H1 (cell line): ENCODE data around the gene GGT6. TPM values are rescaled to one million over a fixed set of nuclear protein-coding genes. Genes with fewer than 3 reads are reported as not detected.

Experiments used
- CTCF ChIA-PET: fragments of 300-600 bp; sonication (Branson Sonifier 250); formaldehyde crosslinking; loops from one replicate; lab custom pipeline; 2021; ENCODE audit not compliant: partially characterized antibody; lab: Charles Lee
- POLR2A ChIA-PET: fragments of 300-600 bp; sonication (Branson Sonifier 250); formaldehyde crosslinking; loops from one replicate; lab custom pipeline; 2021; ENCODE audit warnings: inconsistent platforms; ENCODE audit not compliant: partially characterized antibody; lab: Charles Lee
- DNase-seq, 2 experiments: peaks; one replicate each; pipeline versions ENCODE4 v3.0.0 to v3.0.0-alpha.2; 2010 to 2022; ENCODE audit warnings: low spot score in 2 of 2, low read depth in 1 of 2, mixed read lengths in 1 of 2
- FAIRE-seq: peaks from 2 replicates; lab custom pipeline; 2011; peaks lifted over from hg19 to GRCh38; lab: Jason Lieb, UNC
- H2AFZ ChIP-seq: 2 replicates; pipeline ENCODE4 v1.8.1; 2012; ENCODE audit warnings: low read length, inconsistent platforms
- H2AK5ac ChIP-seq: 2 replicates; pipeline ENCODE4 v1.6.1; 2013; ENCODE audit warnings: low read depth, low read length
- H2BK120ac ChIP-seq: replicated peaks from 2 replicates; pipeline ENCODE3; 2013; ENCODE audit warnings: low read depth, low read length, inconsistent platforms
- H2BK12ac ChIP-seq: 2 replicates; pipeline ENCODE4 v1.6.1; 2013; ENCODE audit warnings: low read depth, low read length
- H2BK15ac ChIP-seq: 2 replicates; pipeline ENCODE4 v1.6.1; 2013; ENCODE audit warnings: low read length
- H2BK20ac ChIP-seq: 2 replicates; pipeline ENCODE4 v1.6.1; 2013; ENCODE audit warnings: low read length
- H2BK5ac ChIP-seq: 2 replicates; pipeline ENCODE4 v1.6.1; 2013; ENCODE audit warnings: low read depth, low read length
- H3K14ac ChIP-seq: 2 replicates; pipeline ENCODE4 v1.6.1; 2013; ENCODE audit warnings: inconsistent platforms; ENCODE audit not compliant: insufficient read length
- H3K18ac ChIP-seq: 2 replicates; pipeline ENCODE4 v1.6.1; 2013; ENCODE audit warnings: low read length; ENCODE audit errors: extremely low read depth
- H3K23ac ChIP-seq: 2 replicates; pipeline ENCODE4 v1.6.1; 2013; ENCODE audit warnings: inconsistent platforms; ENCODE audit not compliant: insufficient read length
- H3K23me2 ChIP-seq: 2 replicates; pipeline ENCODE4 v1.6.1; 2013; ENCODE audit warnings: low read depth, low read length
- H3K27ac ChIP-seq: 2 replicates; pipeline ENCODE4 v1.6.1; 2011; ENCODE audit warnings: low read depth, low read length, inconsistent platforms
- H3K27me3 ChIP-seq, 4 experiments: replicated peaks in 1 of 4; 1 replicate in 1 of 4; 2 replicates in 3 of 4; pipeline versions ENCODE4 v1.6.1 to v1.8.1; 2011 to 2013; ENCODE audit warnings: low read length in 3 of 4, mild to moderate bottlenecking in 3 of 4, inconsistent platforms in 2 of 4, mixed read lengths in 2 of 4, moderate library complexity in 1 of 4; ENCODE audit not compliant: control insufficient read depth in 3 of 4, insufficient read depth in 3 of 4; ENCODE audit errors: extremely low read depth in 1 of 4
- H3K36me3 ChIP-seq, 4 experiments: 2 replicates each; pipeline versions ENCODE4 v1.6.1 to v1.8.1; 2011 to 2013; ENCODE audit warnings: mild to moderate bottlenecking in 4 of 4, low read length in 3 of 4, moderate library complexity in 2 of 4, control low read depth in 1 of 4, inconsistent platforms in 1 of 4; ENCODE audit not compliant: insufficient read depth in 4 of 4, control insufficient read depth in 2 of 4
- H3K4ac ChIP-seq: replicated peaks from 2 replicates; pipeline ENCODE3; 2013; ENCODE audit warnings: low read length, low read depth, mixed read lengths, inconsistent platforms; ENCODE audit not compliant: insufficient read length
- H3K4me1 ChIP-seq, 4 experiments: replicated peaks in 1 of 4; 1 replicate in 1 of 4; 2 replicates in 3 of 4; pipeline versions ENCODE4 v1.6.1 to v1.8.1; 2011 to 2013; ENCODE audit warnings: low read length in 3 of 4, inconsistent platforms in 2 of 4, mixed read lengths in 1 of 4; ENCODE audit not compliant: insufficient read depth in 4 of 4, control insufficient read depth in 3 of 4
- H3K4me2 ChIP-seq, 2 experiments: 2 replicates each; pipeline versions ENCODE4 v1.6.1 to v1.8.1; 2011 to 2013; ENCODE audit warnings: low read depth in 2 of 2, low read length in 2 of 2, control low read depth in 1 of 2, inconsistent platforms in 1 of 2, mild to moderate bottlenecking in 1 of 2; ENCODE audit not compliant: insufficient read depth in 1 of 2
- H3K4me3 ChIP-seq, 4 experiments: fragments of 200-600, 300-600 bp in 1 of 4; sonication (generic), shearing (Covaris generic), sonication (Bioruptor Twin) in 1 of 4; 2 replicates each; pipeline versions ENCODE4 v1.5.1 to v1.8.1; 2011 to 2016; ENCODE audit warnings: low read length in 4 of 4, low read depth in 3 of 4, control low read depth in 2 of 4, inconsistent platforms in 2 of 4, mild to moderate bottlenecking in 2 of 4, mixed read lengths in 1 of 4, moderate library complexity in 1 of 4; ENCODE audit not compliant: insufficient read depth in 2 of 4; ENCODE audit errors: extremely low read depth in 1 of 4
- H3K56ac ChIP-seq: replicated peaks from 2 replicates; pipeline ENCODE3; 2013; ENCODE audit warnings: low read depth, mild to moderate bottlenecking, mixed read lengths, low read length, inconsistent platforms; ENCODE audit not compliant: insufficient read length
- H3K79me1 ChIP-seq: 2 replicates; pipeline ENCODE4 v1.6.1; 2013; ENCODE audit warnings: low read depth, low read length, control low read depth
- H3K79me2 ChIP-seq, 2 experiments: 2 replicates each; pipeline versions ENCODE4 v1.6.1 to v1.8.1; 2012 to 2013; ENCODE audit warnings: low read length in 2 of 2, mild to moderate bottlenecking in 2 of 2, inconsistent platforms in 1 of 2; ENCODE audit not compliant: insufficient read depth in 2 of 2, control insufficient read depth in 1 of 2
- H3K9ac ChIP-seq, 4 experiments: replicated peaks in 1 of 4; 1 replicate in 1 of 4; 2 replicates in 3 of 4; pipeline versions ENCODE4 v1.6.1 to v1.8.1; 2011 to 2013; ENCODE audit warnings: low read depth in 3 of 4, low read length in 3 of 4, control low read depth in 2 of 4, mild to moderate bottlenecking in 2 of 4, moderate library complexity in 2 of 4, inconsistent platforms in 1 of 4; ENCODE audit errors: extremely low read depth in 1 of 4
- H3K9me3 ChIP-seq, 2 experiments: 2 replicates each; pipeline versions ENCODE4 v1.6.1 to v1.8.1; 2012 to 2013; ENCODE audit warnings: mild to moderate bottlenecking in 2 of 2, moderate library complexity in 2 of 2, control low read depth in 1 of 2, inconsistent platforms in 1 of 2, low read depth in 1 of 2, low read length in 1 of 2, mixed read lengths in 1 of 2; ENCODE audit not compliant: insufficient read depth in 2 of 2
- H4K20me1 ChIP-seq, 2 experiments: replicated peaks in 1 of 2; 2 replicates each; pipeline versions ENCODE3 to v1.8.1; 2011 to 2013; ENCODE audit warnings: inconsistent platforms in 2 of 2, low read length in 2 of 2, mild to moderate bottlenecking in 1 of 2; ENCODE audit not compliant: insufficient read depth in 2 of 2, control insufficient read depth in 1 of 2
- H4K5ac ChIP-seq: 2 replicates; pipeline ENCODE4 v1.6.1; 2013; ENCODE audit warnings: low read length, low read depth, mixed read lengths, inconsistent platforms; ENCODE audit not compliant: insufficient read length
- H4K8ac ChIP-seq: 2 replicates; pipeline ENCODE4 v1.8.0; 2013; ENCODE audit warnings: mild to moderate bottlenecking, moderate library complexity, low read length, inconsistent platforms; ENCODE audit not compliant: insufficient read depth; ENCODE audit errors: extremely low read depth
- H4K91ac ChIP-seq: replicated peaks from 2 replicates; pipeline ENCODE3; 2013; ENCODE audit warnings: low read length, mixed read lengths, inconsistent platforms; ENCODE audit not compliant: insufficient read length
- CTCF ChIP-seq, 3 experiments: IDR thresholded peaks; 1 replicate in 2 of 3; 2 replicates in 1 of 3; pipeline versions ENCODE4 v1.5.1 to v1.6.1; 2011; ENCODE audit warnings: low read length in 3 of 3, mild to moderate bottlenecking in 3 of 3, inconsistent platforms in 2 of 3, low read depth in 1 of 3, moderate library complexity in 1 of 3; ENCODE audit not compliant: insufficient read depth in 1 of 3; ENCODE audit errors: control extremely low read depth in 1 of 3
- RAD21 ChIP-seq, 2 experiments: IDR thresholded peaks in 1 of 2; conservative IDR thresholded peaks in 1 of 2; 2 replicates each; pipeline ENCODE4 v1.6.1; 2011; ENCODE audit warnings: low read depth in 2 of 2, low read length in 2 of 2, improper control_type of control experiment in 1 of 2, inconsistent platforms in 1 of 2, mild to moderate bottlenecking in 1 of 2, moderate library complexity in 1 of 2
- SRF ChIP-seq: IDR thresholded peaks from 2 replicates; pipeline ENCODE4 v1.6.1; 2011; ENCODE audit warnings: mild to moderate bottlenecking, low read depth, low read length, moderate library complexity
- TBP ChIP-seq: IDR thresholded peaks from 2 replicates; pipeline ENCODE4 v1.6.1; 2011; ENCODE audit warnings: low read depth, low read length, improper control_type of control experiment
- WGBS, 2 experiments: shearing (Covaris generic) in 1 of 2; methylation state at CpG; one replicate each; pipeline versions ENCODE4 v1.1.6 to v1.1.7; 2013 to 2015; ENCODE audit warnings: low lambda C conversion rate in 2 of 2, mixed read lengths in 2 of 2, inconsistent platforms in 1 of 2, low coverage in 1 of 2, missing lambda C conversion rate in 1 of 2; ENCODE audit not compliant: insufficient replicate concordance in 2 of 2, insufficient coverage in 1 of 2, insufficient read length in 1 of 2; ENCODE audit errors: extremely low coverage in 1 of 2, missing lambda C conversion rate in 1 of 2; 5-methylcytosine and 5-hydroxymethylcytosine counted together
- polyA plus RNA-seq, 7 experiments: library from polyadenylated mRNA; depleted of rRNA in 3 of 7; stranded (reverse) in 5 of 7; unstranded in 2 of 7; fragments of >200 nt in 5 of 7; fragments of 200-250 nt in 2 of 7; gene quantifications; 1 replicate in 5 of 7; 2 replicates in 1 of 7; 4 replicates in 1 of 7; pipeline versions ENCODE4 v1.2.1 to v1.2.3, GENCODE V29; 2011 to 2013; ENCODE audit warnings: missing spikeins in 2 of 7, mixed read lengths in 2 of 7
- total RNA-seq: library from RNA; stranded (reverse); fragmentation: NEBNext Ultra II Directional; extraction: Animal tissue kit (Norgen Biotek cat#: 25700); gene quantifications from 2 replicates; pipeline ENCODE4 v1.2.1, GENCODE V29; 2021

Gene GGT6
- total and polyA plus RNA-seq, 2 of the 8 experiments (the other 6 are each of a cell fraction or from before 2014, with no cell fraction given) = 0.18 TPM; not detected in 1

- H2BK120ac ChIP-seq = no peak overlapping the region
- H3K36me3 ChIP-seq = peaks cover 48 to 73% (median 61%) of the 10 kb centered on the region in 4 experiments
- H3K56ac ChIP-seq = no peak overlapping the region
- no peak overlapping the region for H2AFZ ChIP-seq
- FAIRE-seq (no peak), DNase-seq (no peak)
- H3K4ac ChIP-seq = no peak overlapping the region
- ChIA-PET CTCF (interaction anchor here (0.6 to 3.2 kb wide), 12 partner anchors 10 to 130 kb away, joined by 3 to 15 read pairs (median 3); no protein-coding TSS in a partner anchor), POLR2A (interaction anchor here (0.7 to 32.8 kb wide), 3 partner anchors 9 to 59 kb away, joined by 3 to 546 read pairs (median 4); partner anchors contain the start of gene GGT6)
- H3K4me3 ChIP-seq = no peak overlapping the region
- WGBS, 2 experiments = 90% methylated on average over 8 of the region's 8 CpGs; no CpG with 5 or more reads in 1 of the 2 experiments
- H3K18ac ChIP-seq = no peak overlapping the region
- no peak overlapping the region for H4K5ac ChIP-seq
- H3K14ac ChIP-seq = no peak overlapping the region
- H4K20me1 ChIP-seq = peaks cover 9 to 16% of the 10 kb centered on the region in 2 experiments
- no peak overlapping the region for H4K8ac ChIP-seq
- no peak overlapping the region for H3K27ac ChIP-seq
- H2BK5ac ChIP-seq = no peak overlapping the region
- H2BK20ac ChIP-seq = no peak overlapping the region
- H3K27me3 ChIP-seq = no peaks in the 10 kb centered on the region
- H3K23me2 ChIP-seq = peaks cover 14% of the 10 kb centered on the region; the same call in 1 of the 2 replicates
- H3K79me1 ChIP-seq = peaks cover 13% of the 10 kb centered on the region
- no peak overlapping the region for H3K23ac ChIP-seq
- no peak overlapping the region for H3K4me2 ChIP-seq
- H3K79me2 ChIP-seq = peaks cover 0 to 21% of the 10 kb centered on the region in 2 experiments; a peak in 3 of 4 replicates
- H3K9me3 ChIP-seq = no peaks in the 10 kb centered on the region
- H2BK12ac ChIP-seq = no peak overlapping the region
- TF ChIP-seq SRF = peak; percentile 83
- TF ChIP-seq TBP = no peak
- peak in 1 of 2 experiments; percentile 24; a peak in 2 of 4 replicates for TF ChIP-seq RAD21 (IDR thresholded peaks at IDR 0.05 in 1 of 2, conservative IDR thresholded peaks at IDR 0.05 in 1 of 2; ENCODE audit: low read depth in 2 of 2, low read length in 2 of 2)
- TF ChIP-seq CTCF (IDR thresholded peaks at IDR 0.05; ENCODE audit: control extremely low read depth in 1 of 3, insufficient read depth in 1 of 3, low read depth in 1 of 3, low read length in 3 of 3) = peak; percentile 44 to 58 (median 50)
- peaks cover 4 to 15% (median 9%) of the 10 kb centered on the region in 4 experiments; a peak in 6 of 7 replicates for H3K4me1 ChIP-seq
- H2AK5ac ChIP-seq = no peak overlapping the region
- H2BK15ac ChIP-seq = no peak overlapping the region
- H3K9ac ChIP-seq = no peak overlapping the region
- H4K91ac ChIP-seq = no peak overlapping the region
Measured at GRCh38 chr17:4551141-4551540, 9.2 kb downstream of the GGT6 start.
